HEK293 (cell line): ENCODE measurements around the gene TMEM220.

ENCODE experiments used
- CTCF ChIA-PET: fragments of 350-600 bp; formaldehyde crosslinking; extraction: SDS; loops from one replicate; lab custom pipeline; 2021; ENCODE audit warnings: antibody characterized with exemption; lab: Yijun Ruan, JAX
- POLR2A ChIA-PET: fragments of 300-600 bp; formaldehyde crosslinking; extraction: SDS; loops from one replicate; lab custom pipeline; 2020; ENCODE audit warnings: antibody characterized with exemption, inconsistent platforms; lab: Yijun Ruan, JAX
- H3K27ac ChIP-seq: fragments of 200-500 bp; sonication (Bioruptor generic); 2 replicates; pipeline ENCODE4 v1.5.1; 2014; ENCODE audit warnings: low read depth, low read length, control low read depth, inconsistent platforms; ENCODE audit errors: extremely low read depth
- H3K36me3 ChIP-seq, 2 experiments: fragments of 200-500 bp in 1 of 2; sonication (Bioruptor generic) in 1 of 2; 1 replicate in 1 of 2; 2 replicates in 1 of 2; pipeline ENCODE4 v1.5.1; 2014 to 2017; ENCODE audit warnings: inconsistent platforms in 2 of 2, low read length in 2 of 2; ENCODE audit not compliant: control insufficient read depth in 2 of 2, insufficient read depth in 1 of 2
- H3K4me1 ChIP-seq: fragments of 200-500 bp; sonication (Bioruptor generic); 2 replicates; pipeline ENCODE4 v1.5.1; 2014; ENCODE audit warnings: mild to moderate bottlenecking, low read length, inconsistent platforms; ENCODE audit not compliant: control insufficient read depth, insufficient read depth
- H3K4me3 ChIP-seq: 2 replicates; pipeline ENCODE4 v1.5.1; 2011; ENCODE audit warnings: low read depth, mild to moderate bottlenecking, control low read depth, low read length, moderate library complexity
- H3K9me3 ChIP-seq: fragments of 200-500 bp; sonication (Bioruptor generic); 2 replicates; pipeline ENCODE4 v1.5.1; 2014; ENCODE audit warnings: low read depth, low read length, inconsistent platforms; ENCODE audit not compliant: control insufficient read depth, insufficient read depth
- GLIS1 ChIP-seq: fragments of 450-650 bp; formaldehyde crosslinking; IDR thresholded peaks from 2 replicates; pipeline ENCODE4 v1.5.1; 2016; ENCODE audit warnings: missing biosample characterization, missing genetic modification characterization
- KLF7 ChIP-seq: fragments of 450-650 bp; formaldehyde crosslinking; IDR thresholded peaks from 2 replicates; pipeline ENCODE4 v1.5.1; 2016; ENCODE audit warnings: missing biosample characterization, missing genetic modification characterization, borderline replicate concordance
- YY2 ChIP-seq: fragments of 450-650 bp; formaldehyde crosslinking; IDR thresholded peaks from 2 replicates; pipeline ENCODE4 v1.5.1; 2016; ENCODE audit warnings: missing biosample characterization, missing genetic modification characterization
- ZBTB1 ChIP-seq: fragments of 450-650 bp; formaldehyde crosslinking; IDR thresholded peaks from 2 replicates; pipeline ENCODE4 v1.5.1; 2016; ENCODE audit warnings: missing biosample characterization, missing genetic modification characterization
- ZFP41 ChIP-seq: fragments of 450-650 bp; formaldehyde crosslinking; IDR thresholded peaks from 2 replicates; pipeline ENCODE4 v1.5.1; 2016; ENCODE audit warnings: missing biosample characterization, missing genetic modification characterization, borderline replicate concordance
- ZNF366 ChIP-seq: fragments of 450-650 bp; formaldehyde crosslinking; conservative IDR thresholded peaks from 2 replicates; pipeline ENCODE4 v1.5.1; 2016; ENCODE audit warnings: missing biosample characterization, missing genetic modification characterization
- ZNF37A ChIP-seq: fragments of 450-650 bp; IDR thresholded peaks from 2 replicates; pipeline ENCODE4 v1.5.1; 2018; ENCODE audit warnings: missing biosample characterization, missing genetic modification characterization
- ZNF404 ChIP-seq: fragments of 450-650 bp; formaldehyde crosslinking; IDR thresholded peaks from 2 replicates; pipeline ENCODE4 v1.5.1; 2017; ENCODE audit warnings: missing biosample characterization, missing genetic modification characterization
- ZNF501 ChIP-seq: fragments of 450-650 bp; formaldehyde crosslinking; IDR thresholded peaks from 2 replicates; pipeline ENCODE4 v1.5.1; 2016; ENCODE audit warnings: missing biosample characterization, missing genetic modification characterization
- ZNF600 ChIP-seq: fragments of 450-650 bp; formaldehyde crosslinking; IDR thresholded peaks from 2 replicates; pipeline ENCODE4 v1.5.1; 2016; ENCODE audit warnings: missing biosample characterization, missing genetic modification characterization
- ZNF610 ChIP-seq: fragments of 450-650 bp; formaldehyde crosslinking; IDR thresholded peaks from 2 replicates; pipeline ENCODE4 v1.5.1; 2016; ENCODE audit warnings: missing biosample characterization, missing genetic modification characterization, borderline replicate concordance
- ZNF670 ChIP-seq: fragments of 450-650 bp; formaldehyde crosslinking; IDR thresholded peaks from 2 replicates; pipeline ENCODE4 v1.5.1; 2016; ENCODE audit warnings: missing biosample characterization, missing genetic modification characterization, low read depth
- ZNF707 ChIP-seq: fragments of 450-650 bp; formaldehyde crosslinking; IDR thresholded peaks from 2 replicates; pipeline ENCODE4 v1.5.1; 2016; ENCODE audit warnings: missing biosample characterization, missing genetic modification characterization
- TF ChIP-seq, protein P1 (sequence below): fragments of 450-650 bp; IDR thresholded peaks from 2 replicates; pipeline ENCODE4 v1.5.1; 2018; ENCODE audit warnings: missing biosample characterization, mild to moderate bottlenecking, missing genetic modification characterization
- TF ChIP-seq, protein P2 (sequence below): fragments of 450-650 bp; formaldehyde crosslinking; IDR thresholded peaks from 2 replicates; pipeline ENCODE4; 2016; ENCODE audit warnings: missing biosample characterization, missing genetic modification characterization
- TF ChIP-seq, protein P3 (sequence below): fragments of 450-650 bp; formaldehyde crosslinking; IDR thresholded peaks from 2 replicates; pipeline ENCODE4 v1.5.1; 2016; ENCODE audit warnings: missing biosample characterization, missing genetic modification characterization
- TF ChIP-seq, protein P4 (sequence below): fragments of 450-650 bp; formaldehyde crosslinking; IDR thresholded peaks from 2 replicates; pipeline ENCODE4 v1.5.1; 2017; ENCODE audit warnings: missing biosample characterization, missing genetic modification characterization
- TF ChIP-seq, protein P5 (sequence below): fragments of 450-650 bp; formaldehyde crosslinking; IDR thresholded peaks from 2 replicates; pipeline ENCODE4 v1.5.1; 2016; ENCODE audit warnings: missing biosample characterization, missing genetic modification characterization

TMEM220 gene

DNA sequence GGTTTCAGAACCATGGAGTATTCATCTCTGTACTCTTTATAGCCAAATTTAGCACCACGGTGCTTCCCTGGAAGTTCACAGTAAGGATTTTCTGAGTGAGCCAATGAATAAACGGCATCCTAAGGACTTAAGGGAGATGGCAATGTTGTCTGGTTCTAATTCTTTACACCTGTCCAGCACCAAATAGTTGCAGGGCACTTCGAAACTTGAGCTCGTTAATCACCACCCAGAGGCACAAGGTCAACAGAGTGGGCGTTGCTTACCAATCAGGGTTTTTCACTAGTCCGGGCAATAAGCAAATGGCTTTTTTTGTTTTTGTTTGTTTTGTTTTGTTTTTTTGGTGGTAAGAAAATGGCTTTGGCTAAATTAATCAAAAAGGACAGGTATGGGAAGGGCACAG lies 28.2 kb upstream of the TMEM220 start:
- H3K9me3 ChIP-seq: no peaks in the 10 kb centered on the region
- H3K36me3 ChIP-seq: no peaks in the 10 kb centered on the region
- CTCF ChIA-PET: interaction anchor here (0.9 kb wide), 1 partner anchor 21 kb away, joined by 3 read pairs; no protein-coding TSS in a partner anchor
- H3K4me1 ChIP-seq: no peaks in the 10 kb centered on the region
- TF ChIP-seq, protein P1, sequence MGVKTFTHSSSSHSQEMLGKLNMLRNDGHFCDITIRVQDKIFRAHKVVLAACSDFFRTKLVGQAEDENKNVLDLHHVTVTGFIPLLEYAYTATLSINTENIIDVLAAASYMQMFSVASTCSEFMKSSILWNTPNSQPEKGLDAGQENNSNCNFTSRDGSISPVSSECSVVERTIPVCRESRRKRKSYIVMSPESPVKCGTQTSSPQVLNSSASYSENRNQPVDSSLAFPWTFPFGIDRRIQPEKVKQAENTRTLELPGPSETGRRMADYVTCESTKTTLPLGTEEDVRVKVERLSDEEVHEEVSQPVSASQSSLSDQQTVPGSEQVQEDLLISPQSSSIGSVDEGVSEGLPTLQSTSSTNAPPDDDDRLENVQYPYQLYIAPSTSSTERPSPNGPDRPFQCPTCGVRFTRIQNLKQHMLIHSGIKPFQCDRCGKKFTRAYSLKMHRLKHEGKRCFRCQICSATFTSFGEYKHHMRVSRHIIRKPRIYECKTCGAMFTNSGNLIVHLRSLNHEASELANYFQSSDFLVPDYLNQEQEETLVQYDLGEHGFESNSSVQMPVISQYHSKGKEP (tag by site-specific recombination): no peak
- no peak for TF ChIP-seq ZFP41
- no peak overlapping the region for H3K4me3 ChIP-seq
- no peak overlapping the region for H3K27ac ChIP-seq
- POLR2A ChIA-PET: no interaction called here

DNA sequence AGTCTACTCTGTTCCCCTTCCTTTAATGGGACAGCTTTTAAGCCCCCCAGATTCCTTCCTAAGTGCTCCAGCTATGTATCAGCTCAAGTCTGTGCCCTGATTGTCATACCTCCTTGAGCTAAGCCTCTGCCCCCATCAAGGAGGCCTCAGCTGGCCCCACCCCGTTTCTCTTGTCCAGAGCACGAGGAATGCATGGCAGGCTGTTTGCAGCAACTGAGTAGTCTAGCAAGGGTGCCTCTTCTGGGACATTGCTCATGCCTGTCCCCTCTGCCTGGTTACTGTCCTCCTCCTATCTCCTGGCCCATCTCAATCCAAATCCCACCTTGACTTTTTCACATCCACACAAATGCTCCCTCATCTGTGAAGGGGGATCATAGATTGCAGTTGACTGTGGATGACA lies 27.8 kb upstream of the TMEM220 start:
- ChIA-PET CTCF (interaction anchor here (0.9 to 1.0 kb wide), 2 partner anchors 21 to 87 kb away, joined by 3 to 4 read pairs; no protein-coding TSS in a partner anchor), POLR2A (no interaction called here)
- H3K9me3 ChIP-seq: no peaks in the 10 kb centered on the region
- no peak overlapping the region for H3K27ac ChIP-seq
- TF ChIP-seq, protein P2, sequence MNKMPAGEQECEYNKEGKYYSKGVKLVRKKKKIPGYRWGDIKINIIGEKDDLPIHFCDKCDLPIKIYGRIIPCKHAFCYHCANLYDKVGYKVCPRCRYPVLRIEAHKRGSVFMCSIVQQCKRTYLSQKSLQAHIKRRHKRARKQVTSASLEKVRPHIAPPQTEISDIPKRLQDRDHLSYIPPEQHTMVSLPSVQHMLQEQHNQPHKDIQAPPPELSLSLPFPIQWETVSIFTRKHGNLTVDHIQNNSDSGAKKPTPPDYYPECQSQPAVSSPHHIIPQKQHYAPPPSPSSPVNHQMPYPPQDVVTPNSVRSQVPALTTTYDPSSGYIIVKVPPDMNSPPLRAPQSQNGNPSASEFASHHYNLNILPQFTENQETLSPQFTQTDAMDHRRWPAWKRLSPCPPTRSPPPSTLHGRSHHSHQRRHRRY: no peak
- no peaks in the 10 kb centered on the region for H3K4me1 ChIP-seq
- no peak overlapping the region for H3K4me3 ChIP-seq
- H3K36me3 ChIP-seq: no peaks in the 10 kb centered on the region

DNA sequence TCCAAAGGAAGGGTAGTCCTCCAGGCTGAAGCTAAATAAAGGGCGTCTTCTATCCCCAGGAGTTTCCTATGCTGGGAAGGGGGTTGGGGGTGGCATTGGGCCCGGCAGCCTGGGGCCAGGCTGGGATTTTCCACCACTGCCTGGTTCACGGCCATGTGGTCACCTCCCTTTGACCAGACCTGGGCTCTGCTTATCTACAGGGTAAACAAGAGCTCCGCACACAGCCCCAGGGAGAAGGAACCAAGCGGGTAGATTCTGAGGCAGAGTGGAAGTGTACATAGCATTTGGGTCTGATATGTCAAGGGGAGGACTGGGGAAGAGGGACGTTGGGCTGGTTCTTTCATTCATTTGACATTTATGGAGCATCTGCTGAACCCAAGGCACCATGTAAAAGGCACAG lies 27.2 kb upstream of the TMEM220 start:
- no peak overlapping the region for H3K27ac ChIP-seq
- TF ChIP-seq GLIS1 (tag by site-specific recombination) (no peak), ZNF501 (tag by site-specific recombination) (no peak), ZNF37A (tag by site-specific recombination) (no peak), ZNF610 (tag by site-specific recombination) (no peak), ZNF707 (tag by site-specific recombination) (no peak), ZNF600 (tag by site-specific recombination) (no peak), KLF7 (no peak), ZBTB1 (no peak), YY2 (no peak), ZNF366 (tag by site-specific recombination) (no peak), ZNF404 (tag by site-specific recombination) (no peak), ZNF670 (tag by site-specific recombination) (no peak)
- TF ChIP-seq, protein P3, sequence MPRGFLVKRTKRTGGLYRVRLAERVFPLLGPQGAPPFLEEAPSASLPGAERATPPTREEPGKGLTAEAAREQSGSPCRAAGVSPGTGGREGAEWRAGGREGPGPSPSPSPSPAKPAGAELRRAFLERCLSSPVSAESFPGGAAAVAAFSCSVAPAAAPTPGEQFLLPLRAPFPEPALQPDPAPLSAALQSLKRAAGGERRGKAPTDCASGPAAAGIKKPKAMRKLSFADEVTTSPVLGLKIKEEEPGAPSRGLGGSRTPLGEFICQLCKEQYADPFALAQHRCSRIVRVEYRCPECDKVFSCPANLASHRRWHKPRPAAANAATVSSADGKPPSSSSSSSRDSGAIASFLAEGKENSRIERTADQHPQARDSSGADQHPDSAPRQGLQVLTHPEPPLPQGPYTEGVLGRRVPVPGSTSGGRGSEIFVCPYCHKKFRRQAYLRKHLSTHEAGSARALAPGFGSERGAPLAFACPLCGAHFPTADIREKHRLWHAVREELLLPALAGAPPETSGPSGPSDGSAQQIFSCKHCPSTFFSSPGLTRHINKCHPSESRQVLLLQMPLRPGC (tag by site-specific recombination): no peak
- TF ChIP-seq, protein P4, sequence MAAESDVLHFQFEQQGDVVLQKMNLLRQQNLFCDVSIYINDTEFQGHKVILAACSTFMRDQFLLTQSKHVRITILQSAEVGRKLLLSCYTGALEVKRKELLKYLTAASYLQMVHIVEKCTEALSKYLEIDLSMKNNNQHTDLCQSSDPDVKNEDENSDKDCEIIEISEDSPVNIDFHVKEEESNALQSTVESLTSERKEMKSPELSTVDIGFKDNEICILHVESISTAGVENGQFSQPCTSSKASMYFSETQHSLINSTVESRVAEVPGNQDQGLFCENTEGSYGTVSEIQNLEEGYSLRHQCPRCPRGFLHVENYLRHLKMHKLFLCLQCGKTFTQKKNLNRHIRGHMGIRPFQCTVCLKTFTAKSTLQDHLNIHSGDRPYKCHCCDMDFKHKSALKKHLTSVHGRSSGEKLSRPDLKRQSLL (tag by site-specific recombination): no peak
- TF ChIP-seq, protein P5, sequence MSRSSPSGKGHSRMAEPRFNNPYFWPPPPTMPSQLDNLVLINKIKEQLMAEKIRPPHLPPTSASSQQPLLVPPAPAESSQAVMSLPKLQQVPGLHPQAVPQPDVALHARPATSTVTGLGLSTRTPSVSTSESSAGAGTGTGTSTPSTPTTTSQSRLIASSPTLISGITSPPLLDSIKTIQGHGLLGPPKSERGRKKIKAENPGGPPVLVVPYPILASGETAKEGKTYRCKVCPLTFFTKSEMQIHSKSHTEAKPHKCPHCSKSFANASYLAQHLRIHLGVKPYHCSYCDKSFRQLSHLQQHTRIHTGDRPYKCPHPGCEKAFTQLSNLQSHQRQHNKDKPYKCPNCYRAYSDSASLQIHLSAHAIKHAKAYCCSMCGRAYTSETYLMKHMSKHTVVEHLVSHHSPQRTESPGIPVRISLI (tag by site-specific recombination): no peak
- H3K4me3 ChIP-seq: no peak overlapping the region
- POLR2A ChIA-PET: no interaction called here
- CTCF ChIA-PET: interaction anchor here (1.0 kb wide), 1 partner anchor 88 kb away, joined by 4 read pairs; no protein-coding TSS in a partner anchor
- H3K9me3 ChIP-seq: no peaks in the 10 kb centered on the region
- no peaks in the 10 kb centered on the region for H3K36me3 ChIP-seq
- no peaks in the 10 kb centered on the region for H3K4me1 ChIP-seq
